Inflammatory macrophage (primary cell): ENCODE data around the gene STT3A.
"Not testable (repeated sequence)": the region's sequence is repeated elsewhere in the genome, so short reads cannot be mapped to it uniquely, and the experiment has no call there.

Experiments used
- DNase-seq, 2 donors: peaks; one replicate each; pipeline ENCODE4 v3.0.0-alpha.2; 2020 to 2022
- total RNA-seq, 18 experiments: gene quantifications; one replicate each; lab custom pipeline; 2026; ENCODE audit warnings: mixed read lengths in 6 of 18, inconsistent platforms in 2 of 18; lab: John Stamatoyannopoulos, UW

Gene STT3A
- 104 to 210 (median 159) reads per million in 18 experiments for total RNA-seq

DNA sequence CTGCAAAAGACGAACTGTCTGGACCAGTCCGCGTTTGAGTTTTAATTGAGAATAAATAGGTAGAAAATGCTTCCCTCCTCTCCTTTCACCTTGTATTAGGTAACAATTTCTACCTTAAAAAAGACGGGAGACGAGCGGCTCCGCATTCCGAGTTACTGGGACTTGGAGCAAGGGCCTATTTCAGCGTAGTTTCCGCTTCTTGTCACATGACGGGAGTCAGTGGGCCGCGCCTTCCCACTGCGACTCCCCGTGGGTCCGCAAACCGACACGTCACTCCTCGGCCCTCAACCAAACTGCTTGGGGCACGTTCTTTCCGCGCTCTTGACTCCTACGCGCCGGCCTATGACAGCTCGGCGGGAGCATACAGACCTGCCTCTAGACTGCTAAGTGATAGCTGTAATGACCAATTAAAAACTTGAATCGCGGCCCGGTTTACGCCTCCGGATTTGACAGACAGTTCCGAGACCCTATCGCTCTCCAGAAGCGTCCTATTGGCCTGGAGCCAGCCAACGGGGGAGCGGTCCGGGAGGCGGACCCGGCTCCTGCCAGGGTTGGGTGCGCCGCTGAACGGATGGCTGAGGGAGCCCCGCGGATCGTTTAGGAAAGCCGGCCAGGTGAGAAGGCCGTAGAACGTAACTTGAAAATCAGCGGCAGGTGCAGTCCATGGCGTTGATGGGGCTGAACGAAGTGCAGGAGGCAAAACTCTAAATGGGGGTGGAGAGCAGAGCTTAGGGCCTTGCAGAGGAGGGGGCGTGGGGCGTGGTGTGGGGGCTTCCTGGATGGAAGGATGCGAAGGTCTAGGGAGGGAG, at the start of gene STT3A:
STT3A (plus strand) TSS at position 548 of the 809 bp plus-strand sequence. CDS start 3,064 bp downstream, outside the sequence.
- peak; percentile 100 for DNase-seq

DNA sequence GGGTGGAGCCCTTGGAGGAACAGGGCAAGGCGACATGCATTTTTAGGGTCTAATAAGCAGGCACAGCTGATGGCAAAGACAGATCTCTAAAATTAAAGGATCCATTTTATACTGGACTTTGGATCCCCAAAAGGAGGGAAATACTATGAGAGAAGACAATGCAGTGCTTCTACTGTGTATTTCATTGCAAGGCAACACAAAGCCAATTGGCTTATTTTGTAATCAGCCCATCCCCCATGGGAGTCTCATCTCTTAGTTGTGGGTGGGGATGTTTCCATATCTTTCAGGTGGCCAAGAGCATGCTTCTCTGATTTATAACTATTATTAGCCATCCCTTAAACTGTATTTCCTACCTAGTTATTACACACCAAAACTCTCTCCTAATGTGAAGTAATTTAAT, 41.9 kb upstream of the STT3A start:
- no peak for DNase-seq

DNA sequence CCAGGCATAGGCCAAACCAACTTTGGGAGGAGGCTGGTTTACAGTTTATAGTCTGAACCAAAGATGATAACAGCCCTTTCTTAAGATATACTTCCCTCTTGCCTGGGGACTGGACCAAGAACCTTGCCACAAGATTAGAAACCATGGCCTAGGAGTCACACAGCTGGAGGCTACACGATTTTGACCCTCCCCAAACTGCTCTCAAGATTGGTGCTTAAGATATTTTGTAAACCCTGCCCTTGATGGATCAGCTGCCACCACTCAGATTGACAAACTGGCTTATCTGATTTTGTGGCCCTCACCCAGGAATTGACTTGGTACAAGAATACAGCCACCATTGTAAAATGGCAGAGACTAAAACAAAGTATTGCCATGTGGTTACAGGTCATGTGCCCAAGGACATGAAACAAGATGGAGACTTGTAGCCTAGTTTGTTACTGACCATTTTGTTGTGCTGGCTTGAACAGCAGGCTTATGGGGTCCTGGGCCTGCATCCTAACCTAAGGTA, 40.8 kb upstream of the STT3A start:
- DNase-seq = no peak

DNA sequence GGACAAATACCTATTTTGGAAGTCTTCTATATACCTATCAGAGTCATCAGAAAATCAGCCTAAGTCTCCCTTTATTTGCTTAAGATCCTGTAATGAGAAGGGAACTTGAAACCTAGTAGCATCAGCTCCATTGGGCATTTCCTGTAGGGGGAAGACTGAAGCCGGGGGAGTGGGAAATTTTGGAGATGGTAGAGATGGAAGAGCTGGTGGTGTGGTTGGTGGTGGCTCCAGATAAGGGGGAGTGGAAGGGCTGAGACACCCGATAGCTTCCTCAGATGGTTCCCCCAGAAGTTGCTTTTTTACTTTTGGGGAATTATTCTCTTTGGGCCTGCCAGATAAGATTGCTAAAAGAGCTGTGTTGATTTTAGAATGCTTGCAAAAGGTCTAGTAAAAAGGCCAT, 39.7 kb upstream of the STT3A start:
- no peak for DNase-seq

DNA sequence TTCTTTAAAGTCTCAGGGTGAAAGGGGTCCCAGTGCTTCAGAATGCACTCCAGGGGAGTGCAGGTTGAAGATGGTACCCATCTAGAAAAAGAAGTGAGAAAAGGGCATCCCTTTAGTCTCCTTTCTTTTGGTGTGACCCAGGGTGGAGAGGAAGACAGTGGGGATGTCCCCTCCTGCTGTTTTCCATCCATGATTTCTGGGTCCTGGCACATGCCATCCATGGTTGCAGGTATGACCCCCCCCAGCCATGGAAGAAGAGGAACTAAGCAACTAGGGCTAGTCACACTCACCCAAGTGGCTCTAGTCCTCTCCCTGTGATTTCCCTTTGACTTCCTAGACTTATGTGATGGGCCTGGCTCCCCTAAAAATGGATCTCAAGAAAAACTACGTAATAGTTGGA, 39.3 kb upstream of the STT3A start:
- DNase-seq = no peak

DNA sequence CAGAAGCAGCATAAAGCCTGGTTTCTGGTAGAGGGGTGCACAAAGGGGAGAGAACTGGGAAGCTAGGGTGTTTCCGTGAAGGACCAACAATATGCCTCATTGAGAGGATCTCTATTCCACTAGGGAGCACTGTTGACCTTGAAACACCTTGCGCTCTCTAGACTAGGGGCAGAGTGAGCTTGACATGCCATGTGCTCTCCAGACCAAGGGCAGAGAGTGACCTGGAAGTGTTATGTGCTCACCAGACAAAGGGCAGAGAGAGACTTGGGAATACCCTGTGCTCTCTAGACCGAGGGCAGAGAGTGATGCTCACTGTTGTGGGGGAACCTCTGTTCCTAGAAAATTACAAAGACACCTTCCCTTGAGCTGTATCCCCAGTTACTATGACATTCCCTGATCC, 38.6 kb upstream of the STT3A start:
- DNase-seq = no peak

DNA sequence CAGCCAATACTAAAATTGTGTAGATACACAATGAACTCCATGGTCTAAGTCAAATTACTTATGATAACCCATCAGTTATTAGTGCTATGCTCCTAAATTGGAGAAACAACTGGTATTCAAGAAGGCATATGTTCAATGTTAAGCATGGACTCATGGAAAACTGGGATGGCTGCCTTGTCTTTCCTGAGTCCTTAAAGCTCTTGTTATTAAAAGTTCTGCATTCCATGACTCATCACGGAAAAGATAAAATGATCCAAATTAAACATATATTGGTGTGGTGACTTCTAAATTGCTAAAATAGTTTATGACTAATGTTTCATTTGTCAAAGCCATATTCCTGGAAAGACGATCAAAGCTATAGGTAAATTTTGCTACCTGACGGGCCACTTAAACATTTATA, 32.8 kb upstream of the STT3A start:
- DNase-seq = no peak

DNA sequence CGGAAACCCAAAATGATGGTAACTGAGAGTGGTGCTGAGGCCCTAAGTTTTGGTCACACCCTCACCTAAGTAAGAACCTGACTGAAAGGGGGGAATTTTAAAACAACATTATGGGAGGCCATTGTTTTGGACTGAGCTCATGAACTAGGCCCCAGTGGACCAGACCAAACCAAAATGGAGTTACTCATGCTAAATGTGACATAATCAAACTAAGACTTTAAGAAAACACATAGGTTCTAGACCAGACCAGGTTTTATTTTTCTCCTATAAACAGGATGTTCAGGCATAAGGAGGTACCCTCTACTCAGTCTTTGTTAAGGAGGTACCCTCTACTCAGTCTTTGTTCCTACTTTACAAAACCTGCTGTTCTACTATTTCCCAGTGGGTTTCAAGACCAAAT, 30.7 kb upstream of the STT3A start:
- DNase-seq = no peak

DNA sequence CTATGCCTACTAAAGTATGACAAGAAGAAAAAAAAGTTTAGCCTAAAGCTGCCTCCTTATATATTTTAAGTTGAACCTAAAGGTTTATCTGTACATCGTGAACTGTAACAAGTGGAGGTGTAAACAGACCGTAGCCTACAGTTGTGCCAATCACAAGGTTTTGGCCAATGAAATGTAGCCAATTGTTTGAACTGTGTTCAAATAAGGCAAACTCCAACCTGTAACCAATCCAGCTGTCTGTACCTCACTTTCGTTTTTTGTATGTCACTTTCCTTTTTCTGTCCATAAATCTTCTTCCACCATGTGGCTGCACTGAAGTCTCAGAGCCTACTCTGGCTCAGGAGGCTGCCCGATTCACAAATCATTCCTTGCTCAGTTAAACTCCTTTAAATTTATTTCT, 30.2 kb upstream of the STT3A start:
- DNase-seq = no peak

DNA sequence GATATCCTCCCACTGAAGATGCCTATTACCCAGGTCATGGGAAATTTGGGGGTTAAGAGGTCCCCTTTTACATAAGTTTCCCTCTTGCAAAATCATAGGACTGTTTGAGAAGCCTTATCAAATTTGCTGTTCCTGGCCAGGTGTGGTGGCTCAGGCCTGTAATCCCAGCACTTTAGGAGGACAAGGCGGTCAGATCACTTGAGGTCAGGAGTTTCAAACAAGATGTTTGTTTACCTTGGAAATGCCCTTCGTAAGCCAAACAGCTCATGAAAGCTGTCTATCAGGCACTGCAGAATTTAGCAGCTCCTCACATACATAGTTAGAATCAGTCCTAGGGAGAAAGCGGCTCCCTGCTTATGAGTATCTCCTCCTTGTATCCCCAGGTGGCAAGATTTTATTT, 28.3 kb upstream of the STT3A start:
- no peak for DNase-seq

DNA sequence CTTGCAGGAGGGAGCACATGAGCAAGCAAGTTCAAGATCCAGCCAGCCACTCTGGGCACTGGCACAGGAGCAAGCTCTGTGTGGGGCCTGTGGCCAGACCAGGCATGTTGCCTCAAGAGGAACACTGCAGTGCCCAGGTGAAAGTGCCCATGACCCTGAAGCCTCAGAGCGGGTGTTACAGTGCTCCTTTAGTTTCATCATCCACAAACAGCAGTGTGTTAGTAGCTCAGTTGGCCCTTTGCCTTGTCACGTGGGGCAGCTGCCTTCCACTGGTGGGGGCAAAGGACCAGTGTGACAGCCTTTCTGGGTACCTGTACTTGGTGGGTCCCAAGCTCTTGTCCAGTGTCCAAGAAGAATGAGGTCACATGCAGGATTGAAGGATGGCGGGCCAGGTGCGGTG, 26.4 kb upstream of the STT3A start:
- DNase-seq = no peak

DNA sequence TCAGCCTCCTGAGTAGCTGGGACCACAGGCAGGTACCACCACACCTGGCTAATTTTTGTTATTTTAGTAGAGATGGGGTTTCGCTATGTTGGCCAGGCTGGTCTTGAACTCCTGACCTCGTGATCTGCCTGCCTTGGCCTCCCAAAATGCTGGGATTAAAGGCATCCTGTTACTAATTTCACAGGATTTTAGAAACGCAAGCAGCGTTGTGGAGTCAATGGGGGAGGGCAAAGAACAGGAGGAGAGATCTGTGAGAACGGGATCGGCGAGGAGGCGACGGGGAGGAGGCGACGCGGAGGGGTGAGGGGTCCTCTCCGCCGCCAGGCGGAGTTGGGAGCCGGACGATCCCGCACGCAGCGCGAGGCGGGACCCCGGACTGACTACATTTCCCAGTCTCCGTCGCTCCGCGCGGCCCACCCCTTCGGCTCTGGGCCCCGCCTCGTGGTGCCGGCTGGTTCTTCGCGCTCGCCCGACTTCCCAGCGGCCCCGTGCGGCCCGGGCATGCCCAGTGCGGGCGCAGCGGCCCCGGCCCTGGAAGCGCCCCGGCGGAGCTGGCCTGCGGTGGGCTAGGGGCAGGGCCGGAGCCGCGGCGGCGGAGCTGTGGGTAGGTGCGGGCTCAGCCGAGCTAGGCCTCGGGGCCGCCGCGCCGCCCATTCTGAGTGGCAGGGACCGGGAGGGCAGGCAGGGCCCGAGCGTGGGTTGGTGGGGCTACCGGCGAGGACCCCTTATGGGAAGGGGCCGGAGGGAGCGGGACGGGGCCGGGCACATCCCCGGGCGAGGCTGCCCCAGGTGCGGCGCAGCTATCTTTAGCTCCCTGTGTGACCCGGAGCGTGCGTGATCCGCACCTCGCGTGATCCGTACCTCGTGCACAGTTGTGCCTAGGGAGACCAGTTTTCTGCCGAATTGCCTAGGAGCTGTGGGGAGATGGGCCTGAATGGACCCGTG, 23.4 kb upstream of the STT3A start, which contains the start of gene EI24:
EI24 (plus strand) TSS at position 508 of the 945 bp plus-strand sequence. CDS start 3,051 bp downstream, outside the sequence.
- DNase-seq = peak; percentile 91 to 94

DNA sequence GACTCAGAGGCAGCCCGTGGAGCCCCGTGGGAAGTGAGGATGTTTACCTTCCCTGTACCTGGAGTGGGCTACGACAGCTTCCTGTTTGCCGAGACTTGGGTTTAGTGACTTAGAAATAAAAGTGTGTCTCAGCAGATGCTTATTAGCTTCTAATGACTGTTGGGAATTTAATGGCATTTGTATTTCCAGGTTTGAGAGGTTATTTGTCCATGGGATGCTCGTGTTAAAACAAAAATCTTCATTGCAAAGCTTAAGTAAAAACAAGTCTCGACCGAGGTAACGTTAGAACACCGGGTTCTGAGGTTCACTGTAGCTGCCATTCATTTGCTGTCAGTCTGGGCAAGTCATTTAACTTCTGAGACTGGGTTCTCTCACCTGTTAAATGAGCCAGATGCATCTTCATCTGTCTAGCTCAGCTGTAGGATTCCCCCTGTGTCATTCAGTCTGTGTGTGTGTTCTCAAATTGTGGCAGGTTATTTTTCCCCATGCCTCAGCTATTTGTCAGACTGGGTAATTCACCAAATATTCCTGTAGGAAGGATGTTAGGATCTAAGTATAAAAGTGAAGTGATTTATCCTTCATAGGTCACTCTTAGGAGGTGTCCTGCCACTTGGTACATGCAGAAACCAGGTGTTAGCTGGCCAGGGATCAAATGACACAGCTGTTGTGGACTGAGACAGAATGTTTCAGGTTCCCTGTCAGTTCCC, 22.6 kb upstream of the STT3A start:
- DNase-seq = no peak

DNA sequence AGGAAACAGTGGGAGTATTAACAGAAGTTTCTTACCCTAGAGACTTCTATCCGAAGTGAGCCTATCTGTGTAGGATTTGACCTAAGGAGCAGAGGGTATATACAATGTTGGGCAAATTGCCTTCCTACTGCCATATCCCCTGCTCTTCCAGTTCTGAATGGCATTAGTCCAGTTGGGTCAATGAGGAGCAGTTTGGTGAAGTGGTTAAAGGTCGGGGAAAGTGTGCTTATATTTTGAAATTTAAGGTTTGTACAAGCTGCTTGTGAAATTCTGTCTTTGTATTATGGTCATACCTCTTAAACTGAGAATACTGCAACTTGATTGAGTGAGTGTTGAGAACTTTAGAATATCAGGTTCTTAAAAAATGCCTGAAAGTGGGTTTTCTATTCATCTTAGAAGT, 21.7 kb upstream of the STT3A start:
- DNase-seq = no peak

DNA sequence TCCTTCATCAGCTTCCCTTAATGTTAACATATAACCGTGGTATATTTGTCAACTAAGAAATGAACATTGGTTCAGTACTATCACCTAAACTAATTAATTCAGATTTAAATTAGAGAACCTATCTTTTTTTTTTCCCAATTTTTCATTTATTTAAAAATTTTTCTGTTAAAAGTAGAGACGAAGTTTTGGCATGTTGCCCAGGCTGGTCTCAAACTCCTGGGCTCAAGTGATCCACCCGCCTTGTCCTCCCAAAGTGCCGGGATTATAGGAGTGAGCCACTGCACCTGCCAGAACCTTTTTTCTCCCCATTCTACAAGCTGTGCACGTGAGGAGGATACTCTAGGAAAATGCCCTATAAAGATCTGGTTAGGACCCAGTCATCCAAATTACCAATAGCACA, 19.7 kb upstream of the STT3A start:
- DNase-seq = no peak

DNA sequence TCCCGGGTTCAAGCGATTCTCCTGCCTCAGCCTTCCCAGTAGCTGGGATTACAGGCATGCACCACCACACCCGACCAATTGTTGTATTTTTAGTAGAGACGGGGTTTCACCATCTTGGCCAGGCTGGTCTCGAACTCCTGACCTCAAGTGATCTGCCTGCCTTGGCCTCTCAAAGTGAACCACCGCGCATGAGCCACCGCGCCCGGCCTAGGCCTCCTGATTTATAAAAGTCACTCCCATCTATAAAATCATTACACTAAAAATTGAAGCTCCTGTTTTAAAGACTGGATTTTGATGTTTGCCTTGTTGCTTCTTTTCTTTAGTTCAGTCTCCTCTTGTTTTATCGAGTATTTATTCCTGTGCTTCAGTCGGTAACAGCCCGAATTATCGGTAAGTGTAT, 15.5 kb upstream of the STT3A start:
- DNase-seq = not testable (repeated sequence)

DNA sequence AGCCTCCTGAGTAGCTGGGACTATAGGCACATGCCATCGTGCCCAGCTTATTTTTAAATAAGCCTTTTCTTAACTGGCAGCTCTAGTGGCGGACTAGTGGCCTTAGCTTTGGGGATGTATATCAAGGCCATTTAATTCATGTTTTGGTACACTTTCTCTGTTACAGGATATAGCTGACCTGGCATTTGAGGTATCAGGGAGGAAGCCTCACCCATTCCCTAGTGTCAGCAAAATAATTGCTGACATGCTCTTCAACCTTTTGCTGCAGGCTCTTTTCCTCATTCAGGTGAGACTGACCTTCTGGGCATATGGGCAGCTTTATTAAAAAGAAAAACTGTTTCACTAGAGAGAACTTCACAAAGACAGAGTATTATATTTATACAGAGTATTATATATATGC, 13.9 kb upstream of the STT3A start:
- no peak for DNase-seq

DNA sequence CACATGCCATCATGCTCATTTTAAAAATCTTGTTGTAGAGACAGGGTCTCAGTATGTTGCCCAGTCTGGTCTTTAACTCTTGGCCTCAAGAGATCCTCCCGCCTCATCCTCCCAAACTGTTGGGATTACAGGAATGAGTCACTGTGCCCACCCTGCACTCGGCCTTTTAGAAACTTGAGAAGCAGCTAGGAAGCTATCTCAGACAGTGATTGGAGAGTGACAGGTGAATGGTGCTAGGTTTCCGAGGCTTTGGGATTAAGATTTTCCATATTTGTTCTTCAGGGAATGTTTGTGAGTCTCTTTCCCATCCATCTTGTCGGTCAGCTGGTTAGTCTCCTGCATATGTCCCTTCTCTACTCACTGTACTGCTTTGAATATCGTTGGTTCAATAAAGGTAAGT, 12.8 kb upstream of the STT3A start:
- no peak for DNase-seq

DNA sequence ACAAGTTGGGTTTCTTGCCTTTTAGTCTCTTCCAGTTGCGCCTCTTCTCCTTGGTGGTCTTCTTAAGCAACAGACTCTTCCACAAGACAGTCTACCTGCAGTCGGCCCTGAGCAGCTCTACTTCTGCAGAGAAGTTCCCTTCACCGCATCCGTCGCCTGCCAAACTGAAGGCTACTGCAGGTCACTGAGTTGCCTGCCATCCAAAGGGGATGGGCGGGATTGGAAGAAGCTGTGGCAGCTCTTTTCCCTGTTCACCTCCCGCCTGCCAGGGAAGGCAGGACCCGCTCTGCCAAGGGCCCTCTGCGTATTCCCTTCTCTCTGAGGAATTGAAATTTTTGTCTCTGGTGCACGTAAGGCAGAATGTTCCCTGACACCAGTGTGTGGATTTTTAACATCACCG, 9.2 kb upstream of the STT3A start:
- no peak for DNase-seq

DNA sequence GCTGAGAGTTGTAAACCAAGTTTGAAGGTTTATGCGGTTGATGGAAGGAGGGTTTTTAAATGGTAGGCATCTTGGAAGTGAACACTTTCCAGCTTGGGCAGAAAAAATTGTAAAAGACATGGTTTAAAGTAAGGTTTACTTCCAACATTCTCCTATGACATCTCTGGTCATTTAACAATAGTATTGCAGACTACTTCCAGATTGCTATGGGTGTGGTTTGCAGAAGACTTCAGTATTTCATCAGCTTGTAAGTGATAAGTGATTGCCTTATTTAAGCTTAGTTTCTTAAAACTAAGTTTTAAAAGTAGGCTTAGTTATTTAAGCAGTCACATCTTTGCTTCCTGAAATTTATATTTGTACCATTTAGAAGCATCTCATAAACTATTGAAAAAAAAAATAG, 7.2 kb upstream of the STT3A start:
- DNase-seq = peak in 1 of 2 donors; percentile 13

DNA sequence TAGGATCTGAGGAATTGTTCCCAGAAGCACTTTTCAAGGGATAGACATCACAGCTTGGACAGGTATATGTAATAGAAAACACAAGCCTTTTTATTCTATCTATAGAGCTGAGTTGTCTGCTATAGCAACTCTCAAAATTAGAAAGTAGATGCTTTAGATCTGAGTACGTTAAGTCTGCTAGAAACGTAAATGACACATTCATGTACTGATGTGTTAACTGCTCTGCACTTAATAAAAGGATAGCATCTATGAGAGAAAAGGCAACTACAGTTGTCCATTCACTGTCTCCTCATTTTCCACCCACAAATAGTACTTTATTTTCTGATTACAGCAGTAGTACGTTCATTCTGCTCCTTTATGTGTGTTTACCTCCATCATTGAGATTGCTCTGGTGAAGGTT, 6.0 kb upstream of the STT3A start:
- no peak for DNase-seq

DNA sequence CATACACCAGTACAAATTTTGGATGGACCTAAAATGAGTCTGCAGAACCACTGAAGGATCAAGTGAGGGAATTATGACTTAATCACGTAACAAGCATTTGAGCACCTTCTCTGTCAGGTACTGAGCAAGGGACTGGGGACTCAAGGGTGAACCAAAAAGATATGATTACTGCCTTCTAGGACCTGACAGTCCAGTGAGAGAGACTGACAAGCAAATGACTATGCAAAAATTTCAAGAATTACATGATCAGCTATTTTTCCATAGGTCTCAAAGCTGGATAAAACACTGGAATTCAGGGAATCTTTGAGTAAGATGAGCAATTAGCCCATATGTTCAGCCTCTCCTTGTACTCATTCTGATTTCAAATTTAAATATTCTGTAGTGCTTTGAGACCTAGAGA, 5.2 kb upstream of the STT3A start:
- no peak for DNase-seq

DNA sequence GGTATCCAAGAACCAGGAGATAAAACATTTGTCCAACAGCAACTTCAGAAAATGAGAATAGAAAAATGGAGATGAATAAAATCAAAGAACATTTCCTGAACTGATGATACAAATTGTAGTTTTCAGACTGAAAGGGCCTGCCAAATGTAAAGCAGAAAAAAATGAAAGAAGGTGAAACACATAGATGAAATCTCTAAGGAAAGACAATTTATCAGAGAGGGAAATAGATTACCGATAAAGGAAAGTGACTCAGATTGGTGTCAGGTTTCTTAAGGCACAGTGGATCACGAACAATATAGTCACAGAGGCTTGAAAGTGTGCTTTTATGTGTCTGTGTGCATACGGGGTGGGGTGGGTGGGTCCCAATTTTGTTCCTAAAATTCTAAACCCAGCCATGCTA, 4.1 kb upstream of the STT3A start:
- DNase-seq = no peak
